Fibroblast of skin of right biceps (primary cell): ENCODE measurements around the gene RRM2.
"Not testable (repeated sequence)": the region's sequence is repeated elsewhere in the genome, so short reads cannot be mapped to it uniquely, and the experiment has no call there.

Source experiments
- DNase-seq: peaks from one replicate; pipeline ENCODE4 v3.0.0-alpha.2; 2013

RRM2 gene

DNA sequence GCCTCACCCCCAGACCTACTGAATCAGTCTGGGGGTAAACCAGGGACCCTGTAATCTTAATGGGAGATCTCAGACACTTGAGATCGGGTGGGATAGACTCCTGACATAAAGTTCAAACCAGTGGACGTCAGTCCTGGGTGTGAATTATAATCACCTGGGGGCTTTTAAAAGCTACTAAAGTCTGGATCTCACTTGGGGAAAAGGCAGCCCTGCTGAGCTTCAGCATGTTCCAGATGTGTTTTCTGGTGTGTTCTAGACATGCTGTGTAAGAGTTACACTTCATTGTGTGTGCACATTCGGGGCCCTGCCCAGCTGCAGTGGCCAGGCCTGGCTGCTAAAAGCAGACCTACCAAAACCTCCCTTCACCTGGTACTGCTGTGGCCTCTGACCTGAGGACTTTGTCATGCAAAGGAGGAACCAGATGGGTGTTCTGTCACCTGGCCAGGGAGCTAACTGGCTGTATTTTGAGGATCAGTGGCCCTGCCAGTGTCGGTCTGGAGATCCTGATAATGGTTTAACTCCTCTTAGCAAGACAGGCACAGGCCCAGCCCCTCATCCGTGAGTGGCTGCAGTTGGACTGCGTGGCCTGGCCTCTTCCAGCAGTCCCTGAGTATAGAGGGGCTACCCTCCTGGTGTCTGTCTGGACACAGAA, 10.6 kb downstream of the RRM2 start:
- DNase-seq, result no peak

- DNase-seq, result peak; percentile 75
Observed at GRCh38 chr2:10135296-10136089, 13.0 kb downstream of the RRM2 start.

GRCh38 chr2:10136101-10136934, 13.8 kb downstream of the RRM2 start:
- DNase-seq, result no peak

- no peak for DNase-seq
Observed at GRCh38 chr2:10137053-10137843, 14.7 kb downstream of the RRM2 start.

GRCh38 chr2:10139536-10139935, 17.0 kb downstream of the RRM2 start:
- no peak for DNase-seq

GRCh38 chr2:10140841-10141610, 18.5 kb downstream of the RRM2 start:
- DNase-seq, result no peak

- no peak for DNase-seq
Observed at GRCh38 chr2:10141736-10142639, 19.4 kb downstream of the RRM2 start.

GRCh38 chr2:10142640-10142965, 20.1 kb downstream of the RRM2 start:
- DNase-seq, result no peak

- DNase-seq, result no peak
Observed at GRCh38 chr2:10144771-10145518, 22.4 kb downstream of the RRM2 start.

DNA sequence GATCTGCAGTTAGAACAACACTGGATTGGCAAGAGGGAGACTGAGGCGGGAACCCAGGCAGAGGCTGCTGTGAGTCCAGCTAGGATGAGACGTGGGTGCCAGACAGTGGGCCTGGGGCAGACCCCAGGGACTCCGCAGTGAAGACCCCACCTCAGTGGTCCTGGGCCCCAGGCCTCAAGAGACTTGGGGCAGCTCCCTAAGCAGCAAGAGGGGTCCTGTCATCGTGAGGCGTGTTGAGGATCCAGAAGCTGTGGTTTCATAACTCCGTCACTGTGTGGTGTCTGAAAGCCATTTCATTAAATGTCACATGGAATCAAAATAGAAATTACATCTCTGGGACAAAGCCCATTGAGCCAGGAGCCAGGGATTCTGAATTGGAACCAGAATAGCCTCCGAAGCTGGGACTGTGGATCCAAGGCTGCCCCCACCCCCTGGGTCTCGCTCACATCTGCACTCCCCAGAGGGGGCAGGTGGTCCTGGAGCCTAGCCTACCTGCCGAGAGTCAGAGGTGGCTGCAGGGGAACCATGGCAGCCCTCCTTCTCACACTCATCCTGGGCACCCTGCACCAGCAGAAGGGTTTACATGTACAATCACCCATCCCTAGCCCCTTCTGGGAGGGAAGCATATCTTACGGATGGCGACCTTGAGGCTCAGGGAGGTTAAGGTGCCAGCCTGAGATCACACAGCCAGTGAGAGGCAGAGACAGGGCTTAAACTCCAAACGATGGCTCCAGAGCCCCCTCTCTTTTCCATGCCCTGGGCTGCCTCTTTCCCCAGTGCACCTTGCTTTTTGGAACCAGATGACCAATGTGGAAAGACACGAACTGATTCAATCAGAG, 23.2 kb downstream of the RRM2 start:
- no peak for DNase-seq

DNA sequence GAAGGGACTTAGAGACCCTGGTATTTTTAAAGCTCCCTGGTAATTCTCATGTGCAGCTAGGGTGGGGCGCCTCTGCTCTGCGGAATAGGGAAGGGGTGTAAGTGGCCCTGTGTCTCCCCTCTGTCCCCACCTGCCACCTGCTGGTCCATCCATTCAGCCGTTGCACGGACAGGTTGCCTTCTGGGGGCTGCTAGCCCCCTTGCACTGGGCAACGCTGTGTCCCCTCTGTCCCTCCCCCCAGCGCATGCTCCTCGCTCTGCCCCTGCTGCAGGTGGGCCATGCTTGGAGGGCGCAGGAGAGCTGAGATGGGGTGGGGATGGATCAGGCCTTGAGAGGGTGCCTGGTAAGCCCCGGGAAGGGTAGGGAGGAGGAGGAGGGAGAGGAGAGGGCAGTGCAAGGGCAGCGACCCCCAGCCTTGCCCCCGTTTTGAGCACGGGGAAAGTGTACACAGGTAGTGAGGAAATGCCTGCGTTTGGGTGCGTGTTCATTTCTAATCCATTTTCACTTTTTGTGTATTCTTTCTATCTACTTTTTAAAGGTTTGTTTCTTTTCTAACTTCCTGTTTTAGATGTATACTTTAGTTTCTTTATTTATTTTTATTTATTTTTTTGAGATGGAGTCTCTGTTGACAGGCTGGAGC, 23.9 kb downstream of the RRM2 start:
- DNase-seq, result no peak

- DNase-seq, result not testable (repeated sequence)
Observed at GRCh38 chr2:10147050-10147660, 24.6 kb downstream of the RRM2 start.

GRCh38 chr2:10148268-10148667, 25.7 kb downstream of the RRM2 start:
- DNase-seq, result no peak

- DNase-seq, result no peak
Observed at GRCh38 chr2:10149635-10150034, 27.1 kb downstream of the RRM2 start.

GRCh38 chr2:10150436-10150835, 27.9 kb downstream of the RRM2 start:
- DNase-seq, result no peak

GRCh38 chr2:10151462-10151861, 28.9 kb downstream of the RRM2 start:
- no peak for DNase-seq

- DNase-seq, result no peak
Observed at GRCh38 chr2:10157293-10157692, 34.8 kb downstream of the RRM2 start.

DNA sequence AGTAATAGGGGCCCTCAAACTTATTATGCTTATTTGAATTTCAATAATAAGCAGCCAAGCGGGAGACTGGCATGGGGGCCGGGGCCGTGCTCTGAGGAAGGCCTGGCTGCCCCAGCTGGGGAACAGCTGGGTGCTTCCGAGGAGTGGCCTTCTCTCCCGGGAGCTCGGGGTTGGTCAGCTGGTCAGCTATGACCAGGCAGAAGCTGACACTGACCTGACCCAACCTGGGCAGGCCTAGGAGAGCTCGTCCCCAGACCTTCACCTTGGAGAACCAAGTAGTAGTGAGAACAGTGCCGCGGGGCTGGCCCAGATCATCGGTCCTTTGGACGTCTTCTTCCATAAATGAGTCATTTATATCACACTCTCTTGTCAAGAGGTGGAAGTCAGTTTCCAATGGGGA, 36.1 kb downstream of the RRM2 start:
- DNase-seq, result no peak
